Upper lobe of left lung (tissue), 6 donors: ENCODE results near the gene ATP2B2. TPM values are rescaled to one million over a fixed set of nuclear protein-coding genes. Genes with fewer than 3 reads are reported as not detected.
A peak's percentile ranks its signal among the peaks of the same experiment; 100 is the strongest.

Source experiments
- ATAC-seq, 2 donors: fragments of 200-7000 bp; cut with Tn5 transposase; one replicate each; pipeline ENCODE4 v1.9.1; 2022; ENCODE audit warnings: mild to moderate bottlenecking in 2 of 2, moderate library complexity in 2 of 2; ENCODE audit not compliant: low FRiP score in 2 of 2
- DNase-seq, 2 donors: peaks; one replicate each; pipeline ENCODE4 v3.0.0-alpha.2; 2019 to 2020
- H3K27ac ChIP-seq, 4 donors: fragments of 200-600 bp; sonication (generic); one replicate each; pipeline ENCODE4 v1.5.1; 2016 to 2019
- H3K27me3 ChIP-seq, 4 donors: fragments of 200-600 bp; sonication (generic); one replicate each; pipeline ENCODE4 v1.5.1; 2017 to 2019
- H3K36me3 ChIP-seq, 4 donors: fragments of 200-600 bp; sonication (generic); one replicate each; pipeline ENCODE4 v1.5.1; 2016 to 2019
- H3K4me1 ChIP-seq, 4 donors: fragments of 200-600 bp; sonication (generic); one replicate each; pipeline ENCODE4 v1.5.1; 2018 to 2019
- H3K4me3 ChIP-seq, 4 donors: fragments of 200-600 bp; sonication (generic); one replicate each; pipeline ENCODE4 v1.5.1; 2017 to 2019; ENCODE audit warnings: mild to moderate bottlenecking in 2 of 4, moderate library complexity in 1 of 4
- H3K9me3 ChIP-seq, 4 donors: fragments of 200-600 bp; sonication (generic); one replicate each; pipeline ENCODE4 v1.5.1; 2018 to 2019
- EP300 ChIP-seq, 4 donors: sonication (generic); formaldehyde crosslinking; IDR thresholded peaks; one replicate each; pipeline ENCODE4 v1.5.1; 2017; ENCODE audit warnings: antibody characterized with exemption in 4 of 4, control low read depth in 2 of 4
- POLR2A ChIP-seq, 4 donors: fragments of 450-650 bp; IDR thresholded peaks; one replicate each; pipeline ENCODE4 v1.5.1; 2016 to 2017; ENCODE audit warnings: antibody characterized with exemption in 4 of 4, mild to moderate bottlenecking in 2 of 4
- POLR2AphosphoS5 ChIP-seq, 2 donors: sonication (generic); formaldehyde crosslinking; IDR thresholded peaks; one replicate each; pipeline ENCODE4 v1.5.1; 2017; ENCODE audit warnings: antibody characterized with exemption in 2 of 2
- WGBS, 2 donors: methylation state at CpG; one replicate each; pipeline ENCODE4 v1.1.5; 2017 to 2018; 5-methylcytosine and 5-hydroxymethylcytosine counted together
- total RNA-seq, 6 donors: library from RNA; depleted of rRNA in 4 of 6; stranded (reverse); fragments of >200 nt in 4 of 6; gene quantifications; one replicate each; pipeline versions ENCODE4 v1.1.0 to v1.2.1, GENCODE V29; 2016 to 2021
- TF ChIP-seq, protein P1 (sequence below), 6 experiments: fragments of 450-650 bp in 4 of 6; fragments of 200-600 bp in 2 of 6; sonication (generic) in 2 of 6; IDR thresholded peaks; one replicate each; pipeline ENCODE4 v1.5.1; 2016 to 2019; ENCODE audit warnings: antibody characterized with exemption in 6 of 6
- donor health status: DM: no; HTN: no; CAD: no; lungs with moderate emphysema.
- donor health status: DM: no; HTN: yes; CAD: no; lungs with severe emphysema.

Gene ATP2B2
- total RNA-seq, 6 donors from 2014 or later = 0.13 to 0.30 TPM; not detected in 4

DNA sequence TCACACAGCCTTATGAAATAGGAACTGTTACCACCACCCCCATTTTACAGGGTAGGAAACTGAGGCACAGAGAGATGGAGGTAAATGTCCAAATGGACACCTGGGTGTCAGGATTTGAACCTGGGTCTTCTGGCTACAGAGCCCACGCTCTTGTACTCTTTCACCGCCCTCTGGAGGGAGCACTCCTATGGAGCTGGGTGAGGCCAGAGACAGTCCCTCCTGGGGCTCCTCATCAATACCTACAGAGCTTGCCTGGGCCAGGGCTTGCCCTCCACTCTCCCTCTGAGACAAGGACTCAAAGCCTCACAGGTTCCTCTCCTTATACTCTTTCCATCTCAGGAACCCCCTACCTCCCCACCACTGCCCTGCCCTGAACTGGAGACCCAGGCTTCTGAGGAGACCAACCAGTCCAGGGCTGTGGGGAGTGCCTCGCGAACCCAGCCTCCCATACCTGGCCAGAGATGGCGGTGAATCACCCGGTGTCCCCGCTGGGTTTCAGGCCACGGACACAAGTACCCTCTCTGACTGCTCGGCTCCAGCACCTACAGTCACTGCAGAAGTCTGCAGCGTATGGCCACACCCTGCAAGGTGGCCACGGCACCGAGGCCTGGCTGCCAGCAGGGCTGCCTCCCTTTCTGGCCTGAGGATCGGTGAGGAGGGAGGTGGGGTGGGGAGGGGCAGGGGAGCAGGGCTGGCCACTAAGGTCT, 22.1 kb upstream of the ATP2B2 start:
- TF ChIP-seq POLR2AphosphoS5 (IDR thresholded peaks at IDR 0.05) = no peak
- TF ChIP-seq, protein P1, sequence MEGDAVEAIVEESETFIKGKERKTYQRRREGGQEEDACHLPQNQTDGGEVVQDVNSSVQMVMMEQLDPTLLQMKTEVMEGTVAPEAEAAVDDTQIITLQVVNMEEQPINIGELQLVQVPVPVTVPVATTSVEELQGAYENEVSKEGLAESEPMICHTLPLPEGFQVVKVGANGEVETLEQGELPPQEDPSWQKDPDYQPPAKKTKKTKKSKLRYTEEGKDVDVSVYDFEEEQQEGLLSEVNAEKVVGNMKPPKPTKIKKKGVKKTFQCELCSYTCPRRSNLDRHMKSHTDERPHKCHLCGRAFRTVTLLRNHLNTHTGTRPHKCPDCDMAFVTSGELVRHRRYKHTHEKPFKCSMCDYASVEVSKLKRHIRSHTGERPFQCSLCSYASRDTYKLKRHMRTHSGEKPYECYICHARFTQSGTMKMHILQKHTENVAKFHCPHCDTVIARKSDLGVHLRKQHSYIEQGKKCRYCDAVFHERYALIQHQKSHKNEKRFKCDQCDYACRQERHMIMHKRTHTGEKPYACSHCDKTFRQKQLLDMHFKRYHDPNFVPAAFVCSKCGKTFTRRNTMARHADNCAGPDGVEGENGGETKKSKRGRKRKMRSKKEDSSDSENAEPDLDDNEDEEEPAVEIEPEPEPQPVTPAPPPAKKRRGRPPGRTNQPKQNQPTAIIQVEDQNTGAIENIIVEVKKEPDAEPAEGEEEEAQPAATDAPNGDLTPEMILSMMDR (IDR thresholded peaks at IDR 0.05) = no peak
- TF ChIP-seq EP300 (IDR thresholded peaks at IDR 0.05) = no peak
- no peak for TF ChIP-seq POLR2A (IDR thresholded peaks at IDR 0.05)
- H3K27ac ChIP-seq = no peak overlapping the region
- H3K4me1 ChIP-seq = no peaks in the 10 kb centered on the region
- H3K9me3 ChIP-seq = no peaks in the 10 kb centered on the region
- no peak overlapping the region for H3K4me3 ChIP-seq
- 70 to 89% methylated on average over 3 to 13 of the region's 13 CpGs for WGBS, 2 donors
- H3K36me3 ChIP-seq = no peaks in the 10 kb centered on the region
- no peaks in the 10 kb centered on the region for H3K27me3 ChIP-seq
- peak; percentile 19 to 64 for DNase-seq
- no peak for ATAC-seq

DNA sequence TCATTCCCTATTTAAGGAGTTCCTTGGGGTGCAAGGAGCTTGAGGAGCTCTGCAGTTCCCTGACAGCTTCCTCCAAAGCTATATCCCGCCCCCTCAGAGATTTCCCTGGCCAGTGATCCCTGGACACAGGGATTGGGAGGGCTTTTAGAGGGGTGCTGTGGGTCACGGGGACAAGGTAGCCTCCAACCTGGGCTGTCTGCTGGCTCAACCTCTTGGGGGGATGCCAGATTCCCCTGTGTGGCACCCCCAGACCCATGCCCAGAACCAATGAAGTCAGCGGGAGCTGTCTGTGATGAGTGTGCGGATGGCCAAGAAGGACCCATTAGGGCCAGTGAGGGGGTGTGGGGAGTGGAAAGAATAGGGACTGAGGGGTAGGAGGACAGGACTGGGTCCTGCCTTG, 21.0 kb upstream of the ATP2B2 start:
- no peak overlapping the region for H3K27ac ChIP-seq
- no peaks in the 10 kb centered on the region for H3K9me3 ChIP-seq
- no peaks in the 10 kb centered on the region for H3K4me1 ChIP-seq
- no peak for ATAC-seq
- DNase-seq = no peak
- no peak for TF ChIP-seq POLR2AphosphoS5 (IDR thresholded peaks at IDR 0.05)
- TF ChIP-seq EP300 (IDR thresholded peaks at IDR 0.05) = no peak
- TF ChIP-seq POLR2A (IDR thresholded peaks at IDR 0.05) = no peak
- TF ChIP-seq, protein P1 (IDR thresholded peaks at IDR 0.05) = no peak
- 82 to 92% methylated on average over 2 to 4 of the region's 4 CpGs for WGBS, 2 donors
- no peaks in the 10 kb centered on the region for H3K27me3 ChIP-seq
- H3K4me3 ChIP-seq = no peak overlapping the region
- no peaks in the 10 kb centered on the region for H3K36me3 ChIP-seq

DNA sequence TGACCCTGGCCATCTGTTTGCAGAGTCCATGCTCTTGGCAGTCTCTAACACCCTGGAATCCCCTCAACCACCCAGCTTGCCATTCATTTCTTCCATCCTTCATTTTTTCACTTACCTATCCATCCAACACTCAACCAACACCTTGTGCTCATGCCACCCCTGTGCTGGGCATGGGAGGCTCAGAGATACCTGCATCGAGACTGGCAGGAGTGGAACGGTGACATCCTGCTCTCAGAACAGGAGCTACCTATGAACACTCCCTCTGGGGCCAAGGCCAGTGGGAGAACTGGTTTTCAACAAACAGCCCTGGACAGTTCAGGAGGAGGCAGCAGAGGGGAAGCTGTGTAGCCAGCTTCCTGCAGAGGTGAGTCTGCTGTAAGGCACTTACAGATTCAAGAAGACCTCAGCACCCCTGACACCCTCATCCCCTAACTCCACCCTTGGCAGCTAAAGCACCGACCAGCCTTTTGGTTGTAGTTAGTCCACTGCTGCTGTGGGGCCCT, 19.5 kb upstream of the ATP2B2 start:
- H3K4me1 ChIP-seq = no peaks in the 10 kb centered on the region
- H3K4me3 ChIP-seq = no peak overlapping the region
- no peaks in the 10 kb centered on the region for H3K9me3 ChIP-seq
- no peaks in the 10 kb centered on the region for H3K36me3 ChIP-seq
- DNase-seq (peak in 1 of 2 donors; percentile 13), ATAC-seq (no peak)
- no peaks in the 10 kb centered on the region for H3K27me3 ChIP-seq
- TF ChIP-seq EP300 (IDR thresholded peaks at IDR 0.05) (no peak), POLR2A (IDR thresholded peaks at IDR 0.05) (no peak), POLR2AphosphoS5 (IDR thresholded peaks at IDR 0.05) (no peak)
- TF ChIP-seq, protein P1 (IDR thresholded peaks at IDR 0.05) = no peak
- H3K27ac ChIP-seq = no peak overlapping the region
- WGBS, 2 donors = 56 to 67% methylated on average over 3 of the region's 3 CpGs

DNA sequence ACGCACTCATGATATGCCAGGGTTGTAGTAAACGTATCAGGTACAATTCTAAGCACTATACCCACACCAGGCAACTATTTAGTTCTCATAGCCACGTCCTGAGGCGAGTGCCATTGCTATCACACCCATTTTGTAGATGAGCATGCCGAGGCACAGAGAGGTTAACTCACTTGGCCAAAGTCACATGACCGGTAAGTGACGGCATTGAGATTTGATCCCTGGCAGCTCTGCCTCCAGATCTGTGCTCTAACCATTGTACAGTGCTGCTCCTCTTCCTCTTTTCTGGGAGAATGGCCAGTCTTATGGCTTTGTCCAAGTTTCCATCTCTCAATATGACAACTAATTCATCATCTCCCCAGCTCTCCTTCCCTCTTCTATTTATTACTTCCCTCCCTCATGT, 18.9 kb upstream of the ATP2B2 start:
- TF ChIP-seq EP300 (IDR thresholded peaks at IDR 0.05) (no peak), POLR2AphosphoS5 (IDR thresholded peaks at IDR 0.05) (no peak), POLR2A (IDR thresholded peaks at IDR 0.05) (no peak)
- TF ChIP-seq, protein P1 (IDR thresholded peaks at IDR 0.05) = no peak
- Histone ChIP-seq H3K9me3 (no peaks in the 10 kb centered on the region), H3K4me1 (no peaks in the 10 kb centered on the region), H3K36me3 (no peaks in the 10 kb centered on the region), H3K27me3 (no peaks in the 10 kb centered on the region), H3K4me3 (no peak overlapping the region), H3K27ac (no peak overlapping the region)
- no peak for DNase-seq
- ATAC-seq = no peak
- 70 to 79% methylated on average over 7 of the region's 7 CpGs for WGBS, 2 donors

DNA sequence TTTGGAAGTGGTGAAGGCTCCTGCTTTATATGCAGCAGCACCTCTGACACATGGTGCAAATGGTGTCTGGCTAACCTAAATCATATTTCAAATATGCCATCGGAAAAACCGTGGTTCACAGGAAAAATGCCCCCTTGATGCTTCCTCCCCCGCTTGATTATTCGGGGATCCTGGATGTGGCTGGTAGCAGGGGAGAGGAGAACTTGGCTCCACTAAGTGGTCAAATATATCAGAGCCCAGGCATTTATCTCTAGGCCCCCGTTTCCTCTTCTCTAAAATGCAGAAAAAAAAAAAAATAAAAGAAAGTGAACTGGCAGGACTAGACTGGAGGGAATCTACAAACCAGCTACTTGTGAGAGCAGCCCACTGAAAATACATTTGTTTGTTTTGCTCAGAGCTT, 18.2 kb upstream of the ATP2B2 start:
- no peaks in the 10 kb centered on the region for H3K36me3 ChIP-seq
- H3K27ac ChIP-seq = no peak overlapping the region
- no peak overlapping the region for H3K4me3 ChIP-seq
- TF ChIP-seq, protein P1 (IDR thresholded peaks at IDR 0.05) = no peak
- no peaks in the 10 kb centered on the region for H3K9me3 ChIP-seq
- H3K27me3 ChIP-seq = no peaks in the 10 kb centered on the region
- DNase-seq (no peak), ATAC-seq (no peak)
- WGBS, 2 donors = 47 to 57% methylated on average over 5 of the region's 5 CpGs
- no peaks in the 10 kb centered on the region for H3K4me1 ChIP-seq
